Endothelial cell of umbilical vein (primary cell): ENCODE data around the gene LMCD1. TPM values are rescaled to one million over a fixed set of nuclear protein-coding genes. Genes with fewer than 3 reads are reported as not detected.

ENCODE experiments used
- BruUV-seq: library from RNA; stranded (reverse); fragments of 400-500 nt; replicated peaks from 2 replicates; lab custom pipeline; 2021; lab: Mats Ljungman, UMichigan
- CTCF ChIA-PET: fragments of 300-600, 350-600 bp; sonication (Branson Sonifier 250); formaldehyde crosslinking; loops from one replicate; lab custom pipeline; 2021; ENCODE audit warnings: antibody characterized with exemption, inconsistent platforms; lab: Charles Lee
- POLR2A ChIA-PET: fragments of 300-600, 350-600 bp; sonication (Branson Sonifier 250); formaldehyde crosslinking; loops from one replicate; lab custom pipeline; 2021; ENCODE audit warnings: antibody characterized with exemption, inconsistent platforms; lab: Charles Lee
- DNase-seq: peaks from one replicate; pipeline ENCODE4 v3.0.0-alpha.2; 2011; ENCODE audit warnings: low read depth, low spot score
- FAIRE-seq: peaks from 2 replicates; lab custom pipeline; 2011; peaks lifted over from hg19 to GRCh38; lab: Jason Lieb, UNC
- H2AFZ ChIP-seq: 2 replicates; pipeline ENCODE4 v1.6.0; 2012; ENCODE audit warnings: low read depth, low read length, control low read depth, inconsistent platforms
- H3K27ac ChIP-seq: 2 replicates; pipeline ENCODE4 v1.5.1; 2011; ENCODE audit warnings: low read depth, mild to moderate bottlenecking, control low read depth, low read length, moderate library complexity; ENCODE audit not compliant: insufficient read depth
- H3K27me3 ChIP-seq, 2 experiments: 2 replicates each; pipeline versions ENCODE4 v1.6.0 to v1.6.1; 2011; ENCODE audit warnings: low read length in 2 of 2, mixed read lengths in 1 of 2; ENCODE audit not compliant: control insufficient read depth in 2 of 2, insufficient read depth in 2 of 2
- H3K36me3 ChIP-seq, 2 experiments: 2 replicates in 1 of 2; 3 replicates in 1 of 2; pipeline ENCODE4 v1.5.1; 2011; ENCODE audit warnings: low read length in 2 of 2, mild to moderate bottlenecking in 1 of 2, moderate library complexity in 1 of 2; ENCODE audit not compliant: control insufficient read depth in 2 of 2, insufficient read depth in 2 of 2; ENCODE audit errors: extremely low read depth in 1 of 2
- H3K4me1 ChIP-seq: 3 replicates; pipeline ENCODE4 v1.5.1; 2011; ENCODE audit warnings: mild to moderate bottlenecking, low read length; ENCODE audit not compliant: control insufficient read depth, insufficient read depth; ENCODE audit errors: extremely low read depth
- H3K4me2 ChIP-seq: 2 replicates; pipeline ENCODE4 v1.6.1; 2011; ENCODE audit warnings: low read length, control low read depth, mixed read lengths; ENCODE audit not compliant: insufficient read depth
- H3K4me3 ChIP-seq, 3 experiments: fragments of 200-600 bp in 1 of 3; sonication (generic), shearing (Covaris generic) in 1 of 3; replicated peaks in 1 of 3; 2 replicates each; pipeline ENCODE4 v1.5.1; 2011 to 2016; ENCODE audit warnings: control low read depth in 3 of 3, low read length in 3 of 3, mild to moderate bottlenecking in 2 of 3, inconsistent platforms in 1 of 3, low read depth in 1 of 3, moderate library complexity in 1 of 3; ENCODE audit not compliant: insufficient read depth in 1 of 3
- H3K79me2 ChIP-seq: 2 replicates; pipeline ENCODE4 v1.6.0; 2012; ENCODE audit warnings: low read length, inconsistent platforms; ENCODE audit not compliant: control insufficient read depth, insufficient read depth
- H3K9ac ChIP-seq: replicated peaks from 2 replicates; pipeline ENCODE3; 2011; ENCODE audit warnings: low read length, control low read depth; ENCODE audit not compliant: insufficient read depth; ENCODE audit errors: extremely low read depth
- H3K9me1 ChIP-seq: replicated peaks from 3 replicates; pipeline ENCODE4 v1.6.0; 2011; ENCODE audit warnings: mild to moderate bottlenecking, low read length; ENCODE audit not compliant: control insufficient read depth, insufficient read depth; ENCODE audit errors: extremely low read depth
- H3K9me3 ChIP-seq: replicated peaks from 2 replicates; pipeline ENCODE4 v1.5.1; 2012; ENCODE audit warnings: low read length, inconsistent platforms; ENCODE audit not compliant: control insufficient read depth, insufficient read depth
- H4K20me1 ChIP-seq: replicated peaks from 2 replicates; pipeline ENCODE3; 2011; ENCODE audit warnings: mild to moderate bottlenecking, low read length; ENCODE audit not compliant: control insufficient read depth, insufficient read depth; ENCODE audit errors: extremely low read depth
- EZH2 ChIP-seq: IDR thresholded peaks from 2 replicates; pipeline ENCODE4 v1.6.1; 2012; ENCODE audit warnings: borderline replicate concordance, low read depth, mild to moderate bottlenecking, moderate library complexity, low read length, inconsistent platforms; ENCODE audit not compliant: severe bottlenecking
- FOS ChIP-seq: IDR thresholded peaks from 2 replicates; pipeline ENCODE4 v1.6.1; 2011; ENCODE audit warnings: mild to moderate bottlenecking, low read length, moderate library complexity, borderline replicate concordance; ENCODE audit not compliant: insufficient read depth
- GATA2 ChIP-seq: IDR thresholded peaks from 2 replicates; pipeline ENCODE4 v1.7.0; 2011; ENCODE audit warnings: low read depth, mild to moderate bottlenecking, moderate library complexity, mixed read lengths, low read length; ENCODE audit not compliant: insufficient read length, insufficient read depth
- JUN ChIP-seq: IDR thresholded peaks from 2 replicates; pipeline ENCODE4 v1.6.1; 2011; ENCODE audit warnings: borderline replicate concordance, low read depth; ENCODE audit not compliant: insufficient read length, insufficient read depth
- MYC ChIP-seq: IDR thresholded peaks from one replicate; pipeline ENCODE4 v1.6.1; 2011; ENCODE audit warnings: mild to moderate bottlenecking, low read depth, low read length
- POLR2A ChIP-seq: IDR thresholded peaks from 2 replicates; pipeline ENCODE4 v1.6.1; 2012; ENCODE audit warnings: low read depth, mild to moderate bottlenecking, control low read depth, low read length
- POLR2AphosphoS5 ChIP-seq: IDR thresholded peaks from 2 replicates; pipeline ENCODE4 v1.6.1; 2012; ENCODE audit warnings: low read depth, mild to moderate bottlenecking, control low read depth, low read length, moderate library complexity; ENCODE audit not compliant: insufficient read depth
- dilution Hi-C: fragments of 300-500 bp; cut with MboI; formaldehyde crosslinking; loops from one replicate; pipeline ENCODE4 v1.15.0; 2019; ENCODE audit warnings: low sequenced_read_pairs; ENCODE audit not compliant: extremely low pct_ligation_motif_present
- intact Hi-C: fragments of 100-400 bp; cut with micrococcal nuclease; formaldehyde crosslinking; loops from one replicate; pipeline ENCODE4 v1.10.0; 2022
- polyA plus RNA-seq, 4 experiments: library from polyadenylated mRNA; depleted of rRNA in 3 of 4; stranded (reverse) in 3 of 4; unstranded in 1 of 4; fragments of >200 nt; gene quantifications; 2 replicates each; pipeline versions ENCODE4 v1.2.1 to v1.2.3, GENCODE V29; 2011 to 2012; ENCODE audit warnings: missing spikeins in 1 of 4
- total RNA-seq: library from RNA; stranded (reverse); gene quantifications from 2 replicates; pipeline ENCODE4 v1.2.3, GENCODE V29; 2021
- TF ChIP-seq, protein P1 (sequence below): IDR thresholded peaks from 2 replicates; pipeline ENCODE4 v1.6.1; 2011; ENCODE audit not compliant: insufficient read depth, insufficient read length
- TF ChIP-seq, protein P2 (sequence below), 2 donors: IDR thresholded peaks; 1 replicate in 1 of 2; 2 replicates in 1 of 2; pipeline ENCODE4 v1.5.1; 2011; ENCODE audit warnings: low read length in 2 of 2, mild to moderate bottlenecking in 2 of 2, moderate library complexity in 2 of 2, control low read depth in 1 of 2, inconsistent platforms in 1 of 2, low read depth in 1 of 2; ENCODE audit not compliant: insufficient read depth in 1 of 2; ENCODE audit errors: extremely low read depth in 1 of 2

Gene LMCD1
- total and polyA plus RNA-seq, 2 donors (not counting 3 experiments of a cell fraction or from before 2014, with no cell fraction given): 7.6 to 14.5 TPM

DNA sequence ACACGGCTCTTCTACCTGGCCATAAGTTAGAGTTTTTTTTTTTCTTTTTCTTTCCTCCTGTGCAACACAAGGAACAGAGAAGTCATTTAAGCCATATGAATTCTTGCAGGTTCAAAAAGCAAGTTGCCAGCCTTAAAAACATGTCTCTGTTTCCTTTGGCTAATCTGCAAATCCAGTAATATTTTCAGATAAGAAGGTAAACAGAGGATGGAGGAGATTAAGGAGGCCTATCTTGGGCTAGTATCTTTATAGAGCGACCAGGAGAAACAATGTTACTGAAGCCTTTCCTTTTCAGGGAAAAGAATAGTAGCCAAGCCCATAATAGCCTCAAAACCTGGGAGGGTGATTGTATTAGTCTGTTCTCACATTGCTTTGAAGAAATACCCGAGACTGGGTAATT is 20.9 kb upstream of the LMCD1 start:
- no peaks in the 10 kb centered on the region for H4K20me1 ChIP-seq
- CTCF ChIA-PET: interaction anchor here (0.6 to 2.0 kb wide), 3 partner anchors 21 to 126 kb away, joined by 3 to 13 read pairs (median 5); partner anchors contain the start of gene LMCD1
- FAIRE-seq (no peak), DNase-seq (peak; percentile 27)
- H2AFZ ChIP-seq: no peak overlapping the region
- H3K27me3 ChIP-seq: no peaks in the 10 kb centered on the region
- no peaks in the 10 kb centered on the region for H3K36me3 ChIP-seq
- H3K4me3 ChIP-seq: no peak overlapping the region
- TF ChIP-seq EZH2 (no peak), MYC (no peak), FOS (no peak), POLR2A (no peak), JUN (no peak), GATA2 (no peak), POLR2AphosphoS5 (no peak)
- TF ChIP-seq, protein P1, sequence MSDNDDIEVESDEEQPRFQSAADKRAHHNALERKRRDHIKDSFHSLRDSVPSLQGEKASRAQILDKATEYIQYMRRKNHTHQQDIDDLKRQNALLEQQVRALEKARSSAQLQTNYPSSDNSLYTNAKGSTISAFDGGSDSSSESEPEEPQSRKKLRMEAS: no peak
- TF ChIP-seq, protein P2, sequence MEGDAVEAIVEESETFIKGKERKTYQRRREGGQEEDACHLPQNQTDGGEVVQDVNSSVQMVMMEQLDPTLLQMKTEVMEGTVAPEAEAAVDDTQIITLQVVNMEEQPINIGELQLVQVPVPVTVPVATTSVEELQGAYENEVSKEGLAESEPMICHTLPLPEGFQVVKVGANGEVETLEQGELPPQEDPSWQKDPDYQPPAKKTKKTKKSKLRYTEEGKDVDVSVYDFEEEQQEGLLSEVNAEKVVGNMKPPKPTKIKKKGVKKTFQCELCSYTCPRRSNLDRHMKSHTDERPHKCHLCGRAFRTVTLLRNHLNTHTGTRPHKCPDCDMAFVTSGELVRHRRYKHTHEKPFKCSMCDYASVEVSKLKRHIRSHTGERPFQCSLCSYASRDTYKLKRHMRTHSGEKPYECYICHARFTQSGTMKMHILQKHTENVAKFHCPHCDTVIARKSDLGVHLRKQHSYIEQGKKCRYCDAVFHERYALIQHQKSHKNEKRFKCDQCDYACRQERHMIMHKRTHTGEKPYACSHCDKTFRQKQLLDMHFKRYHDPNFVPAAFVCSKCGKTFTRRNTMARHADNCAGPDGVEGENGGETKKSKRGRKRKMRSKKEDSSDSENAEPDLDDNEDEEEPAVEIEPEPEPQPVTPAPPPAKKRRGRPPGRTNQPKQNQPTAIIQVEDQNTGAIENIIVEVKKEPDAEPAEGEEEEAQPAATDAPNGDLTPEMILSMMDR (IDR thresholded peaks at IDR 0.05; ENCODE audit: extremely low read depth in 1 of 2, insufficient read depth in 1 of 2, low read depth in 1 of 2, low read length in 2 of 2): no peak
- no TSS peak for BruUV-seq
- no peaks in the 10 kb centered on the region for H3K9me1 ChIP-seq
- intact Hi-C loops (no loop called here), dilution Hi-C loops (no loop called here)
- H3K79me2 ChIP-seq: no peaks in the 10 kb centered on the region
- no peak overlapping the region for H3K4me2 ChIP-seq
- no peak overlapping the region for H3K27ac ChIP-seq
- peaks cover 16% of the 10 kb centered on the region for H3K4me1 ChIP-seq
- POLR2A ChIA-PET: no interaction called here
- no peak overlapping the region for H3K9ac ChIP-seq
- H3K9me3 ChIP-seq: no peaks in the 10 kb centered on the region
